ENCODE results near the gene PARVB.

PARVB gene

DNA sequence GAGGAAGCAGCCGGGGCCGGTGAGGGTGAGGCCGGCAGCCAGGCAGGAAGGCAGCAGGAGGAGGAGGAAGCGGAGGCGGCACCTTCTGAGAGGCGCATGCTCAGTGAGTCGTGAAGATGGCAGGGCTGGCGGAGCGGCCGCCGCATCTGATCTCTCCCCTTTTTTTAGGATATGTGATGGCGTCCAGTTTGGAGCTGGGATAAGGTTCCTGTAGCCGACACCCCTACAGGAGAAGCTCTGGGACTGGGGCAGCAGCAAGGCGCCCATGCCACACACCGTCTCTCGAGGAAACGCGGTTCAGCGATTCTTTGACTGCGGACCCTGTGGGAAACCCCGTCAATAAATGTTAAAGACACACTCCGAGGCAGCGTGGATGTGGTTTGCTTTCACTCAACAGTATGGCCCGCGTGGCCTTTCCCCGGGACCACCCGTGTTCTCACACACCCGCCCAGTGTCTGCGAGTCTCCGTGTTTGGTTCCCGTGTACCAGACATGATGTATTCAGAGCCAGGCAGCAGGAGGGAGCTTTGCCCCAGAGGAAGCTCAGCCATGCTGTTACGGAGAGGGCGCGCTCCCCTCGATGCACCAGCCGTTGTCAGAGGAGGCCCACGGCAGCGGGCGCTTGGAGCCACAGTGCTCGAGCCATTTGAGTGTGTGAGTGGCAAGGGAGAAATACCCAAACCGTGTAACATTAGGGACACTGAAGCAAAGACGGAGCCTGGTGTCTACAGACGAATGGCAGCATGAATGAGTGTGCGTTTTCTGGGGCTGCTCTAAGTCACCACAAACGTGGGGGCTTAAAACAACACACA, 27.7 kb upstream of the PARVB start:
- no peak overlapping the region for H3K27ac ChIP-seq
- DNase-seq (ENCODE audit: low spot score) = no peak

DNA sequence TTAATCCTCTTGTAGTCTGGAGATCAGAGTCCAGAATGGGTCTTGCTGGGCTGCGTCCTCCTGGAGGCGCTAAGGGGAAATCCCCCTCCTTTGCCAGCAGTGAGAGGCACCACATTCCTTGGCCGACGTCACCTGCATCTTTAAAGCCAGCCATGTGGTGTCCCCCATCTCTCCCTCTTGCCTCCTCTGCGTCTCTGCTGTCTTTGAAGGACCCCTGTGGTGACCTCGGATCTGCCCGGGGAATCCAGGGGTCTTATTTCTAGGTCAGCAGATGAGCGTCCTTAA, 27.2 kb upstream of the PARVB start:
- TF ChIP-seq, protein P1, sequence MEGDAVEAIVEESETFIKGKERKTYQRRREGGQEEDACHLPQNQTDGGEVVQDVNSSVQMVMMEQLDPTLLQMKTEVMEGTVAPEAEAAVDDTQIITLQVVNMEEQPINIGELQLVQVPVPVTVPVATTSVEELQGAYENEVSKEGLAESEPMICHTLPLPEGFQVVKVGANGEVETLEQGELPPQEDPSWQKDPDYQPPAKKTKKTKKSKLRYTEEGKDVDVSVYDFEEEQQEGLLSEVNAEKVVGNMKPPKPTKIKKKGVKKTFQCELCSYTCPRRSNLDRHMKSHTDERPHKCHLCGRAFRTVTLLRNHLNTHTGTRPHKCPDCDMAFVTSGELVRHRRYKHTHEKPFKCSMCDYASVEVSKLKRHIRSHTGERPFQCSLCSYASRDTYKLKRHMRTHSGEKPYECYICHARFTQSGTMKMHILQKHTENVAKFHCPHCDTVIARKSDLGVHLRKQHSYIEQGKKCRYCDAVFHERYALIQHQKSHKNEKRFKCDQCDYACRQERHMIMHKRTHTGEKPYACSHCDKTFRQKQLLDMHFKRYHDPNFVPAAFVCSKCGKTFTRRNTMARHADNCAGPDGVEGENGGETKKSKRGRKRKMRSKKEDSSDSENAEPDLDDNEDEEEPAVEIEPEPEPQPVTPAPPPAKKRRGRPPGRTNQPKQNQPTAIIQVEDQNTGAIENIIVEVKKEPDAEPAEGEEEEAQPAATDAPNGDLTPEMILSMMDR (conservative IDR thresholded peaks at IDR 0.05; ENCODE audit: low read depth) = no peak
- ChIA-PET CTCF (no interaction called here), POLR2A (ENCODE audit: low non-redundant PET) (no interaction called here)
- no peak for DNase-seq (ENCODE audit: low spot score)
- H3K27ac ChIP-seq = no peak overlapping the region

More for the DNA sequence above, 27.7 kb upstream of the PARVB start:
- ChIA-PET CTCF (no interaction called here), POLR2A (ENCODE audit: low non-redundant PET) (no interaction called here)
- TF ChIP-seq, protein P1 (conservative IDR thresholded peaks at IDR 0.05; ENCODE audit: low read depth) = no peak

DNA sequence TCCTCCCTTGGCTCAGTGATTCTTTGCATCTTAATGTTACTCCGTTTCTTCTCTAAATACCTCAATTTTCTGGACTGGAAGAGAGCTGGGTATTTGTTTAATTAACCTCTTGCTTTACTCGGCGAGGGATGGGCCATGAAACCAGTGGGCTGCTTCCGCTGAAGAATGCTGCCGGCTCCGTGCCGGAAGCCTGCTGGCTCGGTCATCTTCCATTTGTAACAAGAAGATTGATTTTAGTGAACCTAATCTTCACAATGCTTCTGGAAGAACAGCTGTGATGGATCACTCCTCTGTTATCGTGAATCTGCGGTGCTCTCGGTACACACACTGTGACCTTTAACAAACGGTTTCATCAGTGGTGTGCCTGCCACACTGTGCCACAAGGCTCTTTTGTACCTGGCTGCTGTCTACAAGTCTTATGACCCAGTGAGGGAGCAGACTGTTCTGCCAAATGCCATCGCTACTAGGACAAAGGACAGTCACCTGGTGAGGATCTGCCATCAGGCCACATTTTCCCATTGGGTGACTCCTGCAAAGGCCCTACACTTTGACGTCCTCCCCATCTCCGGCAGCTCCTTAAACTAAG, 25.3 kb upstream of the PARVB start:
- DNase-seq (ENCODE audit: low spot score) = no peak
- POLR2A ChIA-PET (ENCODE audit: low non-redundant PET) = no interaction called here
- no peak overlapping the region for H3K27ac ChIP-seq
- TF ChIP-seq, protein P1 (conservative IDR thresholded peaks at IDR 0.05; ENCODE audit: low read depth) = no peak
- CTCF ChIA-PET = interaction anchor here (1.6 kb wide), 1 partner anchor 82 kb away, joined by 7 read pairs; no protein-coding TSS in a partner anchor

DNA sequence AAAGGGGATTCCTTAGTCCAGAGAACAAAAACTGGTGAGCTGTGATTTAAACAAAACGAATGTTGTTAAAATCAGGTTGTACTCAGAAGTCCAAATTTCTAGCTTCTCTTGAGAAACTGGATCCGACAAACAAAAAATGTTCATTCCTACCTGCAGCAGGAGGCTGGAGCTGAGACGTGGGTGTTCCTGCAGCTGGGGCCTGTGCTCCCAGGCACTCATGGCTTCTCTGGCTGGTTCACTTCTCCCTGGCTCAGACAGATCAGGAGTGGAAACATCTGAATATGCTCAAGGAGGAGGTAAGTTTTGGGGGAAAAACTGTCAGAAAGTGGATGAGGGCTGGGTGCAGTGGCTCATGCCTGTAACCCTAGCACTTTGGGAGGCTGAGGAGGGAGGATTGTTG, 24.7 kb upstream of the PARVB start:
- no peak overlapping the region for H3K27ac ChIP-seq
- TF ChIP-seq, protein P1 (conservative IDR thresholded peaks at IDR 0.05; ENCODE audit: low read depth) = no peak
- DNase-seq (ENCODE audit: low spot score) = no peak
- ChIA-PET CTCF (interaction anchor here (1.6 kb wide), 1 partner anchor 82 kb away, joined by 7 read pairs; no protein-coding TSS in a partner anchor), POLR2A (ENCODE audit: low non-redundant PET) (no interaction called here)

DNA sequence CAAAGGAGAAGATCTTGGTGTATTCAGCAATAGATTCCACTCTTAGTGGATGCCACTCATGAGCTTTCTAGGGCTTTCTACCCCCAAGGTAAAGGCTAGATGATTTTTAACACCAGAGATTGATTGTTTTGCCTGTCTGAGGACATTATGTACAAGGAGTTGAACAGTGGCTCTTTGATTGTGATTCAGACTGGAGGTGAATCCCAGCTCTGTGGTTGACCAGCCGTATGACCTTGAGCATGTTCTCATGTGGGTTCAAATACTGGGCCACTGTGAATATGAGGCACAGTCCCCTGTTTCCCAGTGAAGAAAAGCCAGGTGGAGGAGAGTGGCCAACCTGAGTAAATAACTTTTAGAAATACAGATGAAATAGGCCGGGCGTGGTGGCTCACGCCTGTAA, 24.0 kb upstream of the PARVB start:
- ChIA-PET CTCF (interaction anchor here (0.7 to 1.6 kb wide), 2 partner anchors 81 kb away, joined by 3 to 7 read pairs; no protein-coding TSS in a partner anchor), POLR2A (ENCODE audit: low non-redundant PET) (no interaction called here)
- TF ChIP-seq, protein P1 (conservative IDR thresholded peaks at IDR 0.05; ENCODE audit: low read depth) = no peak
- H3K27ac ChIP-seq = no peak overlapping the region
- DNase-seq (ENCODE audit: low spot score) = no peak

DNA sequence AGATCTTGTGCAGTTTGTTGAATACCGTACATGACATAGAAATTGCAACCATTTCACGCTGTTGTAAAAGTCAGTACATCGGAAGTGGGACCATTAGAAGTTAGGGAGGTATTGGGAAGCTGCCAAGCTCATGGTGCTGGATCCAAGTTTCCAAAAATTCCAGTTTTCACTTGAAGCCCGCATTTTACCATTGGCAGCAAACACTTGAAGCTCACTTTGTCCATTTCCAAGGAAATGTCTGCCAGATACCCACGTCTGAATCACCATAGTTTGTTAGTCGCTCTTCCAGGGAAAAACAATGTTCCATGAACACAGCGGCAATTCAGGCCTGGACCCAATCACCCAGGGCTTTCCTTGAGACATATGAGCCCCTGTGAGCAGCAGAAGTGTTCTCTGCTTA, 22.6 kb upstream of the PARVB start:
- DNase-seq (ENCODE audit: low spot score) = no peak
- no peak overlapping the region for H3K27ac ChIP-seq
- ChIA-PET POLR2A (ENCODE audit: low non-redundant PET) (no interaction called here), CTCF (interaction anchor here (1.6 kb wide), 1 partner anchor 8 kb away, joined by 4 read pairs; no protein-coding TSS in a partner anchor)
- TF ChIP-seq, protein P1 (conservative IDR thresholded peaks at IDR 0.05; ENCODE audit: low read depth) = no peak
